SK-N-SH (cell line): Measurements from ENCODE around the gene WWC1. TPM values are rescaled to one million over a fixed set of nuclear protein-coding genes. Genes with fewer than 3 reads are reported as not detected.

Source experiments
- CTCF ChIA-PET: fragments of 300-600, 350-600 bp; formaldehyde crosslinking; extraction: SDS; loops from one replicate; lab custom pipeline; 2021; lab: Yijun Ruan, JAX
- POLR2A ChIA-PET: fragments of 350-600 bp; sonication (Branson Sonifier 250); formaldehyde crosslinking; extraction: SDS; loops from one replicate; lab custom pipeline; 2020; ENCODE audit warnings: antibody characterized with exemption, inconsistent platforms; lab: Yijun Ruan, JAX
- DNase-seq: peaks from one replicate; pipeline ENCODE4 v3.0.0; 2012
- H2AFZ ChIP-seq: fragments of 200-600 bp; sonication (generic); 2 replicates; pipeline ENCODE4 v1.8.1; 2016; ENCODE audit warnings: antibody characterized with exemption, mild to moderate bottlenecking, low read depth
- H3F3A ChIP-seq: fragments of 200-600 bp; sonication (generic); replicated peaks from 2 replicates; pipeline ENCODE3; 2016; ENCODE audit warnings: antibody characterized with exemption, mild to moderate bottlenecking; ENCODE audit not compliant: insufficient read depth
- H3K27ac ChIP-seq, 2 experiments: fragments of 200-500 bp in 1 of 2; fragments of 200-600 bp in 1 of 2; sonication (Bioruptor generic) in 1 of 2; sonication (generic), shearing (Covaris generic) in 1 of 2; 2 replicates each; pipeline versions ENCODE4 v1.5.1 to v1.6.1; 2014 to 2016; ENCODE audit warnings: low read depth in 2 of 2, inconsistent platforms in 1 of 2, low read length in 1 of 2, mild to moderate bottlenecking in 1 of 2, mixed read lengths in 1 of 2
- H3K27me3 ChIP-seq: fragments of 200-600 bp; sonication (generic), shearing (Covaris generic); 2 replicates; pipeline ENCODE4 v1.6.1; 2016; ENCODE audit warnings: mixed run types; ENCODE audit not compliant: insufficient read depth
- H3K36me3 ChIP-seq, 2 experiments: fragments of 200-500 bp in 1 of 2; fragments of 200-600 bp in 1 of 2; sonication (Bioruptor generic) in 1 of 2; sonication (generic) in 1 of 2; replicated peaks in 1 of 2; 2 replicates each; pipeline versions ENCODE3 to v1.5.1; 2014 to 2016; ENCODE audit warnings: low read length in 1 of 2, mild to moderate bottlenecking in 1 of 2; ENCODE audit not compliant: insufficient read depth in 2 of 2, control insufficient read depth in 1 of 2
- H3K4me1 ChIP-seq, 2 experiments: fragments of 200-500 bp in 1 of 2; fragments of 200-600 bp in 1 of 2; sonication (Bioruptor generic) in 1 of 2; sonication (generic), shearing (Covaris generic) in 1 of 2; 2 replicates each; pipeline versions ENCODE4 v1.5.1 to v1.6.1; 2014 to 2016; ENCODE audit warnings: low read depth in 1 of 2, low read length in 1 of 2, mixed run types in 1 of 2; ENCODE audit not compliant: insufficient read depth in 2 of 2, control insufficient read depth in 1 of 2
- H3K4me2 ChIP-seq: fragments of 200-600 bp; sonication (generic), shearing (Covaris generic); 2 replicates; pipeline ENCODE4 v1.6.1; 2017; ENCODE audit warnings: mixed run types
- H3K4me3 ChIP-seq, 2 experiments: fragments of 200-500 bp in 1 of 2; fragments of 200-600 bp in 1 of 2; sonication (Bioruptor generic) in 1 of 2; sonication (generic), shearing (Covaris generic) in 1 of 2; 2 replicates each; pipeline versions ENCODE4 v1.5.1 to v1.8.1; 2014 to 2016; ENCODE audit warnings: low read depth in 2 of 2, inconsistent platforms in 1 of 2, low read length in 1 of 2, mild to moderate bottlenecking in 1 of 2, mixed read lengths in 1 of 2, moderate library complexity in 1 of 2
- H3K79me2 ChIP-seq: fragments of 200-600 bp; sonication (generic); 2 replicates; pipeline ENCODE4 v1.8.1; 2017; ENCODE audit warnings: mild to moderate bottlenecking; ENCODE audit not compliant: insufficient read depth
- H3K9ac ChIP-seq: fragments of 200-600 bp; sonication (generic); 2 replicates; pipeline ENCODE4 v1.6.1; 2017; ENCODE audit warnings: mixed run types
- H3K9me2 ChIP-seq: fragments of 200-600 bp; sonication (generic); 2 replicates; pipeline ENCODE4 v1.6.1; 2017; ENCODE audit warnings: mixed run types
- H3K9me3 ChIP-seq: fragments of 200-600 bp; sonication (generic); 2 replicates; pipeline ENCODE4 v1.6.1; 2017; ENCODE audit warnings: mixed run types, mild to moderate bottlenecking, moderate library complexity
- H4K20me1 ChIP-seq: fragments of 200-600 bp; sonication (generic); 2 replicates; pipeline ENCODE4 v1.6.1; 2017; ENCODE audit warnings: mild to moderate bottlenecking, mixed run types; ENCODE audit not compliant: insufficient read depth
- CHD2 ChIP-seq: fragments of 150-350 bp; IDR thresholded peaks from 2 replicates; pipeline ENCODE4 v1.6.1; 2018; ENCODE audit warnings: low read length; ENCODE audit not compliant: partially characterized antibody
- ELF1 ChIP-seq: IDR thresholded peaks from 2 replicates; pipeline ENCODE4 v1.4.0; 2012
- EP300 ChIP-seq, 2 experiments: IDR thresholded peaks; 2 replicates each; pipeline versions ENCODE4 v1.4.0 to v1.6.1; 2012; ENCODE audit warnings: borderline replicate concordance in 1 of 2, low read depth in 1 of 2, low read length in 1 of 2
- EZH2phosphoT487 ChIP-seq: fragments of 200-600 bp; sonication (generic); IDR thresholded peaks from 2 replicates; pipeline ENCODE4 v1.6.1; 2017; ENCODE audit warnings: low read depth, mixed run types, mild to moderate bottlenecking, antibody characterized with exemption, moderate library complexity, borderline replicate concordance
- FOSL2 ChIP-seq: IDR thresholded peaks from 2 replicates; pipeline ENCODE4 v1.4.0; 2012; ENCODE audit warnings: low read depth, mild to moderate bottlenecking, moderate library complexity, borderline replicate concordance
- GABPA ChIP-seq: IDR thresholded peaks from 2 replicates; pipeline ENCODE4 v1.4.0; 2012; ENCODE audit warnings: low read depth, mild to moderate bottlenecking
- GATA2 ChIP-seq: sonication (generic); formaldehyde crosslinking; IDR thresholded peaks from 2 replicates; pipeline ENCODE4 v1.5.0; 2020; ENCODE audit warnings: mild to moderate bottlenecking, missing genetic modification reagents
- IRF3 ChIP-seq: fragments of 150-350 bp; IDR thresholded peaks from 2 replicates; pipeline ENCODE4 v1.6.1; 2016; ENCODE audit warnings: mild to moderate bottlenecking, low read depth, low read length
- JUND ChIP-seq: IDR thresholded peaks from 2 replicates; pipeline ENCODE4 v1.4.0; 2012
- MEF2A ChIP-seq: IDR thresholded peaks from 2 replicates; pipeline ENCODE4 v1.4.0; 2012; ENCODE audit warnings: low read depth, borderline replicate concordance
- NRF1 ChIP-seq: IDR thresholded peaks from 2 replicates; pipeline ENCODE4 v1.6.1; 2012; ENCODE audit warnings: low read depth, mild to moderate bottlenecking, low read length
- PBX3 ChIP-seq: IDR thresholded peaks from 2 replicates; pipeline ENCODE4; 2012
- RCOR1 ChIP-seq: fragments of 150-350 bp; IDR thresholded peaks from 2 replicates; pipeline ENCODE4 v1.6.1; 2017; ENCODE audit warnings: antibody characterized with exemption, low read length
- REST ChIP-seq: IDR thresholded peaks from 2 replicates; pipeline ENCODE4 v1.6.1; 2012; ENCODE audit warnings: mild to moderate bottlenecking, low read depth, low read length, moderate library complexity
- RFX5 ChIP-seq: IDR thresholded peaks from 2 replicates; pipeline ENCODE4 v1.6.1; 2012; ENCODE audit warnings: mild to moderate bottlenecking, improper control_type of control experiment, low read length
- RXRA ChIP-seq: IDR thresholded peaks from 2 replicates; pipeline ENCODE4 v1.4.0; 2012; ENCODE audit warnings: low read depth, mild to moderate bottlenecking, borderline replicate concordance
- SMC3 ChIP-seq: IDR thresholded peaks from 2 replicates; pipeline ENCODE4 v1.6.1; 2012; ENCODE audit warnings: low read depth, low read length, improper control_type of control experiment
- USF1 ChIP-seq: IDR thresholded peaks from 2 replicates; pipeline ENCODE4 v1.4.0; 2012; ENCODE audit warnings: low read depth, borderline replicate concordance
- USF2 ChIP-seq: fragments of 150-350 bp; IDR thresholded peaks from 2 replicates; pipeline ENCODE4 v1.6.1; 2017; ENCODE audit warnings: antibody characterized with exemption, low read length, low read depth, borderline replicate concordance
- YY1 ChIP-seq: IDR thresholded peaks from 2 replicates; pipeline ENCODE4 v1.4.0; 2012; ENCODE audit warnings: low read depth, mild to moderate bottlenecking
- WGBS: methylation state at CpG from one replicate; pipeline ENCODE4 v1.1.6; 2017; ENCODE audit warnings: low lambda C conversion rate; 5-methylcytosine and 5-hydroxymethylcytosine counted together
- polyA plus RNA-seq, 3 experiments: library from polyadenylated mRNA; depleted of rRNA; stranded (reverse); fragments of >200 nt; gene quantifications; 2 replicates each; pipeline ENCODE4 v1.2.3, GENCODE V29; 2012

WWC1 gene
- polyA plus RNA-seq, 1 of the 3 experiments (the other 2 are of a cell fraction), result 16.9 TPM

- Histone ChIP-seq H2AFZ (no peak overlapping the region), H3K4me3 (no peak overlapping the region), H3K9me3 (no peaks in the 10 kb centered on the region), H3K4me2 (no peak overlapping the region), H3K27me3 (no peaks in the 10 kb centered on the region), H3F3A (no peaks in the 10 kb centered on the region), H3K9ac (no peak overlapping the region), H4K20me1 (no peaks in the 10 kb centered on the region), H3K4me1 (no peaks in the 10 kb centered on the region), H3K79me2 (no peaks in the 10 kb centered on the region), H3K36me3 (no peaks in the 10 kb centered on the region), H3K9me2 (no peaks in the 10 kb centered on the region), H3K27ac (no peak overlapping the region)
- TF ChIP-seq JUND, result no peak
- no peak for TF ChIP-seq CHD2
- no peak for TF ChIP-seq NRF1
- no peak for TF ChIP-seq USF2
- no peak for TF ChIP-seq GABPA
- TF ChIP-seq RFX5, result no peak
- no peak for TF ChIP-seq SMC3
- no peak for TF ChIP-seq FOSL2
- TF ChIP-seq EZH2phosphoT487, result no peak
- TF ChIP-seq REST, result no peak
- TF ChIP-seq YY1, result no peak
- no peak for TF ChIP-seq PBX3
- TF ChIP-seq ELF1, result no peak
- no peak for TF ChIP-seq MEF2A
- ChIA-PET POLR2A (no interaction called here), CTCF (interaction anchor here (1.1 kb wide), 1 partner anchor 17 kb away, joined by 3 read pairs; no protein-coding TSS in a partner anchor)
- no peak for DNase-seq
- 45% methylated on average over 4 of the region's 4 CpGs for WGBS
These were observed 6.6 kb upstream of the WWC1 start for GRCh38 chr5:168284809-168285208.

- DNase-seq, result no peak
- Histone ChIP-seq H2AFZ (no peak overlapping the region), H3K27me3 (no peaks in the 10 kb centered on the region), H3K27ac (no peak overlapping the region), H3K9ac (no peak overlapping the region), H3K9me3 (no peaks in the 10 kb centered on the region), H3K4me3 (no peak overlapping the region), H3K4me2 (no peak overlapping the region), H4K20me1 (no peaks in the 10 kb centered on the region), H3K4me1 (no peaks in the 10 kb centered on the region), H3K79me2 (no peaks in the 10 kb centered on the region), H3F3A (no peaks in the 10 kb centered on the region), H3K9me2 (no peaks in the 10 kb centered on the region), H3K36me3 (no peaks in the 10 kb centered on the region)
- CTCF ChIA-PET, result interaction anchor here (1.1 to 1.8 kb wide), 2 partner anchors 16 to 18 kb away, joined by 3 to 5 read pairs; no protein-coding TSS in a partner anchor
- POLR2A ChIA-PET, result no interaction called here
- 72% methylated on average over 2 of the region's 2 CpGs for WGBS
- TF ChIP-seq PBX3, result no peak
- TF ChIP-seq USF1, result no peak
- TF ChIP-seq RCOR1, result no peak
- TF ChIP-seq EZH2phosphoT487, result no peak
- no peak for TF ChIP-seq IRF3
- no peak for TF ChIP-seq CHD2
- TF ChIP-seq RXRA, result no peak
- TF ChIP-seq GATA2 (CRISPR knock-in tag), result no peak
- no peak for TF ChIP-seq GABPA
- TF ChIP-seq EP300 (IDR thresholded peaks at IDR 0.05; ENCODE audit: borderline replicate concordance in 1 of 2, low read depth in 1 of 2, low read length in 1 of 2), result no peak
These were observed 5.7 kb upstream of the WWC1 start for GRCh38 chr5:168285696-168286095.
